Esophagus (tissue), 2 donors: ENCODE data around the gene SYMPK. TPM values are rescaled to one million over a fixed set of nuclear protein-coding genes. Genes with fewer than 3 reads are reported as not detected.

Experiments used
- H3K27ac ChIP-seq, 2 donors: one replicate each; pipeline ENCODE4 v1.5.1; 2013; ENCODE audit warnings: low read depth in 2 of 2, mild to moderate bottlenecking in 2 of 2, inconsistent platforms in 1 of 2, low read length in 1 of 2, moderate library complexity in 1 of 2
- H3K27me3 ChIP-seq, 2 donors: one replicate each; pipeline ENCODE4 v1.6.1; 2013; ENCODE audit warnings: low read length in 2 of 2, control low read depth in 1 of 2, mild to moderate bottlenecking in 1 of 2; ENCODE audit not compliant: insufficient read depth in 2 of 2, control insufficient read depth in 1 of 2
- H3K36me3 ChIP-seq, 2 donors: one replicate each; pipeline ENCODE4 v1.6.1; 2013; ENCODE audit warnings: low read length in 1 of 2; ENCODE audit not compliant: control insufficient read depth in 2 of 2, insufficient read depth in 2 of 2
- H3K4me1 ChIP-seq, 2 donors: one replicate each; pipeline ENCODE4 v1.6.1; 2013; ENCODE audit warnings: low read length in 1 of 2; ENCODE audit not compliant: control insufficient read depth in 2 of 2, insufficient read depth in 2 of 2
- H3K4me3 ChIP-seq, 2 donors: one replicate each; pipeline ENCODE4 v1.5.1; 2013; ENCODE audit warnings: low read length in 2 of 2, mild to moderate bottlenecking in 2 of 2, low read depth in 1 of 2, moderate library complexity in 1 of 2
- H3K9me3 ChIP-seq, 2 donors: one replicate each; pipeline ENCODE4 v1.6.1; 2013; ENCODE audit warnings: mild to moderate bottlenecking in 2 of 2, low read depth in 1 of 2, low read length in 1 of 2, moderate library complexity in 1 of 2; ENCODE audit not compliant: control insufficient read depth in 2 of 2, insufficient read depth in 1 of 2
- WGBS, 2 donors: extraction: QIAGEN DNeasy Blood & Tissue Kit; methylation state at CpG; one replicate each; pipeline ENCODE4 v1.1.7; 2013; 5-methylcytosine and 5-hydroxymethylcytosine counted together
- polyA plus RNA-seq, 2 donors: library from polyadenylated mRNA; stranded (reverse); fragments of 200-250 nt; gene quantifications; one replicate each; pipeline ENCODE4 v1.2.3, GENCODE V29; 2013
- donor health status: healthy with polysubstance abuse.
- donor health status: Bipolar disorder and iron deficiency.

The SYMPK gene
- polyA plus RNA-seq, 2 donors = 31.3 to 76.3 TPM

DNA sequence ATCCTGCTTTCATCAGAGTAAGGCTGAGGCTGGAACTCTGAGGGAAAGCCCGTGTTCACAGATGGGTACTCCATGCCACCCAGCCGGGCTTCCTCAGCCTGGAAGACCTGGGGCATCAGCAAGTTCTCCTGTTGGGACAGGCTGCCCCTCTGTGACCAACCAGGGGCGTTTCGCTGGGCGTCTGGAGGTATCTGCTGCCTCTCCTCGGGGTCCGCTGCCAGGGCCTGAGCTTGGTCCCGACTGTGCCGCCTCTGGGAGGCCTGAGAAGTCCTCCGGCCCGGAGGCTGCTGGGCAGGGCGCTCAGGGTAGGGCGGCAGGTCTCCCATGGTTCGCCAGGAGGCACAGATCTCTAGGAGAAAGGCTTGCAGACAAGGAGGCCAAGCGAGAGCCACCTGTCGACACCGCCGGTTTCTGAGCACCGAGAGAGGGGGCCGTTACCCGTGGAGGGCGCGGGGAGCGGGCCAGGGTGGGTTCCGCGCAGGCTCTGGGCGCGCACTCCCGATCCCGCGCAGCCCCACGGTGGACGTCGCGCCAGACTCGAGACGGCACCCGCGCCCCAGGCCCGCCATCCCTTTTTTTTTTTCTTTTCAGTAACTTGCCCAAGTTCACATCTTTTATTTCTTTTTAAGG, 48.0 kb downstream of the SYMPK start, which contains the start of gene RSPH6A:
Gene RSPH6A (minus strand): TSS at position 458 of the 630 bp plus-strand sequence. CDS start 132 bp downstream, at position 326.
- no peak within 1 kb of the TSS for H3K4me3 ChIP-seq
- WGBS, 2 donors = 49 to 55% methylated on average over 39 to 40 of the region's 40 CpGs
- H3K36me3 ChIP-seq = no peaks in the 10 kb centered on the region
- no peaks in the 10 kb centered on the region for H3K9me3 ChIP-seq
- no peaks in the 10 kb centered on the region for H3K27me3 ChIP-seq
- H3K27ac ChIP-seq = no peak within 1 kb of the TSS
- H3K4me1 ChIP-seq = peaks cover 0 to 8% of the 10 kb centered on the region in 2 donors

DNA sequence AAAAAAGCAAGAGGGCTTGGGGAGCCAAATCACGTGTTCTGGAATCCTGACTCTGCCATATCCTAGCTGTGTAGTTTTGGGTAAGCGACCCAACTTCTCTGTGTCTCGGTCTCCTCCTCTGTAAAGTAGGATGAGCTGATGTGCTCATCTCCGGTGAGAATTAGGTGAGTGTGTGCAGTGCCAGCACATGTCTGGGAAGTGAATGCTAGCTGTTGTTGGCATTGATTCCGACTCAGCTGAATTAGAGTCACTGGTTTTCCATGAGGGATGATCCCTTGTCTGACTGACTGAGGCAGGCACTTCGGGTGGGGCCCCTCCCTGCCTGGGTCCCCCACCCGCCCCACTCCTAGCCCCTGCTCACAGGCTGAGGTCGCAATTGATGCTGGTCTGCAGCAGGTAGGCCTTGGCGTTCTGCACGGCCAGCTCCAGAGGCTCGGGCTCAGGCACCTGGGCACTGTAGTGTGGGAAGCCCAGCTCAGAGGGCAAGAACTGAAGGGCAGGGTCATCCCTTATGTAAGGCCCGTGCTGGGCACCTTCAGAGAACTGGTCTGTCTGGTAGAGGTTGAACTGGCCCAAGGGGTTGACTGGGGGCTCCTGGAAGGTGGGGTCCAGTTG, 48.7 kb downstream of the SYMPK start:
- no peaks in the 10 kb centered on the region for H3K9me3 ChIP-seq
- no peak overlapping the region for H3K27ac ChIP-seq
- H3K4me1 ChIP-seq = peaks cover 2 to 11% of the 10 kb centered on the region in 2 donors
- whole genome bisulfite sequencing, 2 donors = 65 to 76% methylated on average over 12 of the region's 12 CpGs
- H3K4me3 ChIP-seq = no peak overlapping the region
- H3K27me3 ChIP-seq = no peaks in the 10 kb centered on the region
- H3K36me3 ChIP-seq = no peaks in the 10 kb centered on the region

GRCh38 chr19:45812297-45812696, 50.6 kb downstream of the SYMPK start:
- H3K27ac ChIP-seq = peak overlapping the region; percentile 61 to 77
- no peaks in the 10 kb centered on the region for H3K36me3 ChIP-seq
- peaks cover 2 to 11% of the 10 kb centered on the region in 2 donors for H3K4me1 ChIP-seq
- no peak overlapping the region for H3K4me3 ChIP-seq
- 55 to 61% methylated on average over 6 of the region's 6 CpGs for WGBS, 2 donors
- no peaks in the 10 kb centered on the region for H3K9me3 ChIP-seq
- H3K27me3 ChIP-seq = no peaks in the 10 kb centered on the region

- Histone ChIP-seq H3K36me3 (no peaks in the 10 kb centered on the region), H3K27ac (no peak overlapping the region), H3K4me3 (no peak overlapping the region), H3K27me3 (no peaks in the 10 kb centered on the region), H3K4me1 (peaks cover 2 to 11% of the 10 kb centered on the region in 2 donors), H3K9me3 (no peaks in the 10 kb centered on the region)
- WGBS, 2 donors = 29 to 32% methylated on average over 7 of the region's 7 CpGs
These were observed 53.2 kb downstream of the SYMPK start for GRCh38 chr19:45809643-45810159.

DNA sequence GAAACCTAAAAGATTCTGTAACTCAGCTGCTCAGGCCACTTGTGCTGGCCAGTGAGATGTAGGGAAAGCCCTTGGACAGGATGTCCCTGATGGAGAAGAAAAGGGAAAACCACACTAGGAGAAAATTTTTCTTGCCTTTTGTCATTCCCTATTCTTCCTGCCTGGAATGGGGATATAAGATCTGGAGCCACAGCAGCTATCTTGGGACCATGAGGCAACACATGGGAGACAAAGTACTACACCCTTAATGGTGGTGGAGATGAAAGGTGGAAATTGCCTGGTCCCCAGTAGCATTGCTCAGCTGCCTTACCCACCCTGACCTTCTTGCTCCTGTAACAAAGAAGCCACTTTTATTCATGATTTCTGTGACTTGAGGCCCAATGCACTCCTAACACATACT, 57.2 kb downstream of the SYMPK start:
- Histone ChIP-seq H3K4me1 (peaks cover 2 to 8% of the 10 kb centered on the region in 2 donors), H3K9me3 (no peaks in the 10 kb centered on the region), H3K27ac (no peak overlapping the region), H3K36me3 (no peaks in the 10 kb centered on the region), H3K27me3 (no peaks in the 10 kb centered on the region), H3K4me3 (no peak overlapping the region)

GRCh38 chr19:45804959-45805230, 58.1 kb downstream of the SYMPK start:
- Histone ChIP-seq H3K27me3 (no peaks in the 10 kb centered on the region), H3K9me3 (no peaks in the 10 kb centered on the region), H3K36me3 (no peaks in the 10 kb centered on the region), H3K4me1 (peaks cover 2 to 8% of the 10 kb centered on the region in 2 donors), H3K27ac (no peak overlapping the region), H3K4me3 (no peak overlapping the region)
- WGBS, 2 donors = 88 to 92% methylated on average over 8 of the region's 8 CpGs

DNA sequence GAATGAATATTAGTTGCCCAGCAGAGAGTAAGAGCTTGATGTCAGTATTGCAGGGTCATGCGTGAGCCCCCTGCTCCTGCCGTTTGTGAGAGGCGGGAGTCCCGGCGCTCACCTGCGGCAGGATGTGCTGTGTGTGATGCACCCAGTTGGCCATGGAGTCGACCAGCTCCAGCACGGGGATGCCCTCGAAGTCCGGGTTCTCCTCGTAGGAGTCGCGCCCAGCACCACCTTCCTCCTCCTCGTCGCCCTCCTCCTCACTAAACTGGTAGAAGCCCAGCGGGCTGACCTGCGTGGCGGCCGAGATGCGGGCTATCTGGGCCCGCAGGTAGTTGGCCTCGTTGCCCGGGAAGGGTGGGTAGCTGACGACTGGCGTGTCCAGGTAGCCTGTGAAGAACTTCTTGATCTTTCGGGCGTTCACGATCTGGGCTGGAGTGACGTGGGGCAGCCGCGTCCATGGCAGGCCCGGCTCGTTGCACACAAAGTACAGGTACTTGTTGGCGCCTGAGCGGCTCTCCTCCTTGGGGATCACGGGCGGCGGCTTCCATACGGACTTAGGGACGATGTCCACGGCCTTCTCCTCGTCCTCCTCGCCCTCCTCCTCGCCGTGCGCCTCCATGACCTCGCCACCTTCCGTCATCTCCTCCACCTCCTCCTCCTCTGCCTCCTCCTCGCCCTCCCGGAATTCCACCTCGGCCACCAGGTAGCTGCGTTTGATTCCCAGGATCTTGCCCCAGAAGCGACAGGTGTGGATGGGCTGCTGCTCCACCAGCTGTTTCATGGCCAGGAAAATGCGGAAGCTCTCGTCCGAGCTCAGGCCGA, 58.6 kb downstream of the SYMPK start:
- Histone ChIP-seq H3K36me3 (no peaks in the 10 kb centered on the region), H3K4me3 (no peak overlapping the region), H3K27me3 (no peaks in the 10 kb centered on the region), H3K4me1 (peaks cover 0 to 7% of the 10 kb centered on the region in 2 donors), H3K27ac (no peak overlapping the region), H3K9me3 (no peaks in the 10 kb centered on the region)
- 88 to 91% methylated on average over 57 of the region's 57 CpGs for WGBS, 2 donors

DNA sequence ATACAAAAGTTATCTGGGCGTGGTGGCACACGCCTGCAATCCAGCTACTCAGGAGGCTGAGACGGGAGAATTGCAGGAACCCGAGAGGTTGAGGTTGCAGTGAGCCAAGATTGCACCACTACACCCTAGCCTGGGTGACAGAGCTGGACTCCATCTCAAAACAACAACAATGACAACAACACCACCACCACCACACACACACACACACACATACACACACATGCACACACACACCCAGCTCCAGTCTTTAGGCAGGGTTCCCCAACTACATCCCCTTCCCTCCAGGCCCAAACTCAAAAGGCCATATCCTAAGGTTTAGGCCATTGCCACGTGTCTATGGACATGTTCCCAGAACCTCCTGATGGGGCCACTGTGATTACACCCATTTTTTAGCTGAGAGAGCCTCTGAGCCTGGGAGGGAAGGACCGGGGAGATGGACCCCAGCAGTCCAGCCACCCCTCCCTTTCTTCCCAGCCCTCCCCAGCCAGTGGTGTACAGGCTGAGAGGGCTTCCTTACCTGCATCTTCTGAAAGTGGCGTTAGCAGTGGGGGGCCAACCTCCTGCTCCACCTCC, 61.3 kb downstream of the SYMPK start:
- Histone ChIP-seq H3K9me3 (no peaks in the 10 kb centered on the region), H3K27me3 (no peaks in the 10 kb centered on the region), H3K27ac (no peak overlapping the region), H3K4me3 (no peak overlapping the region), H3K4me1 (peaks cover 0 to 7% of the 10 kb centered on the region in 2 donors), H3K36me3 (no peaks in the 10 kb centered on the region)
- 74 to 77% methylated on average over 7 of the region's 7 CpGs for WGBS, 2 donors

GRCh38 chr19:45800070-45800553, 62.8 kb downstream of the SYMPK start:
- 67 to 72% methylated on average over 8 of the region's 8 CpGs for WGBS, 2 donors

More at GRCh38 chr19:45800070-45800553, 62.8 kb downstream of the SYMPK start:
- no peaks in the 10 kb centered on the region for H3K27me3 ChIP-seq
- peaks cover 0 to 7% of the 10 kb centered on the region in 2 donors for H3K4me1 ChIP-seq
- H3K27ac ChIP-seq = peak overlapping the region; percentile 21 to 93
- H3K36me3 ChIP-seq = no peaks in the 10 kb centered on the region
- H3K4me3 ChIP-seq = no peak overlapping the region
- H3K9me3 ChIP-seq = no peaks in the 10 kb centered on the region
